GM19452 (cell line): ENCODE measurements around the gene NPIPA1.
"Not testable (repeated sequence)": the region's sequence is repeated elsewhere in the genome, so short reads cannot be mapped to it uniquely, and the experiment has no call there.

Experiments used
- ATAC-seq: cut with Tn5 transposase; IDR thresholded peaks from one replicate; pipeline ENCODE4 v1.9.1; 2021; ENCODE audit not compliant: unreplicated experiment

NPIPA1 gene

DNA sequence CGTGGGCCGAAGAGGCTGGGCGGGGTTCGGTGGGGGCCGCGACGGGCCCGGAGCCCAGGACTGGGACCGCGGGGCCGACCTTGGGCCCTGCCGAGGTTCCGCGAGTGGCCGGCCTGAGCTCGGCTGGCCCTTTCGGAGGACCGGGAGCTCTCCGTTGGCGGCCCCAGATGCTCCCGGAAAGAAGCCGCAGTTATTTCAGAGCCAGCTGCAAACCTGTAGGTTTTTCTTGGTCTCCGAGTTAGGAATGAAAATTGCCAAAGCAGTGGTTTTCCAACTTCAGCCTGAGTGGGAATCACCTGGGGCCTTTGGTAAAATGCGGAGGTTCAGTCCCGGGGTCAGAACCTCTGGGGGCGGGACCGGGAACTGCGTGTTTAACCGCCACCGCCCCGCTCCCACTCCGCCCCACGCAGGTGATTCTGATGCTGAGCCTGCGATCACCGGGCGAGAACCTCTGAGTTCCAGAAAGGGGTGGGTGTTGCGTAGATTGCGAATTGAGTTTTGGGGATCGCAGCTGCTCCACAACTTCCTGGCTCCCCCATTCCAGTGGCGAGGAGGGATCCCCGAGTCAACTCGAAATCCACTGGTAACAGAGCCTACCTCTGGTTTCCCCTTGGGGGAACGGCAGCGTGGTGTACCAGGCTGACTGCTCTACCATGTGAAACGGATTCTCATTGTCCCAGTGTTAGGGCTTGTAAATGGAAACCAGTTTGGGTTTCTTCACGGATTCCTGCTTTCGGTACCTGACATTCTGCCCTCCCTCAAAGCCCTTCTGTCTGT lies 38.4 kb downstream of the NPIPA1 start:
- not testable (repeated sequence) for ATAC-seq

DNA sequence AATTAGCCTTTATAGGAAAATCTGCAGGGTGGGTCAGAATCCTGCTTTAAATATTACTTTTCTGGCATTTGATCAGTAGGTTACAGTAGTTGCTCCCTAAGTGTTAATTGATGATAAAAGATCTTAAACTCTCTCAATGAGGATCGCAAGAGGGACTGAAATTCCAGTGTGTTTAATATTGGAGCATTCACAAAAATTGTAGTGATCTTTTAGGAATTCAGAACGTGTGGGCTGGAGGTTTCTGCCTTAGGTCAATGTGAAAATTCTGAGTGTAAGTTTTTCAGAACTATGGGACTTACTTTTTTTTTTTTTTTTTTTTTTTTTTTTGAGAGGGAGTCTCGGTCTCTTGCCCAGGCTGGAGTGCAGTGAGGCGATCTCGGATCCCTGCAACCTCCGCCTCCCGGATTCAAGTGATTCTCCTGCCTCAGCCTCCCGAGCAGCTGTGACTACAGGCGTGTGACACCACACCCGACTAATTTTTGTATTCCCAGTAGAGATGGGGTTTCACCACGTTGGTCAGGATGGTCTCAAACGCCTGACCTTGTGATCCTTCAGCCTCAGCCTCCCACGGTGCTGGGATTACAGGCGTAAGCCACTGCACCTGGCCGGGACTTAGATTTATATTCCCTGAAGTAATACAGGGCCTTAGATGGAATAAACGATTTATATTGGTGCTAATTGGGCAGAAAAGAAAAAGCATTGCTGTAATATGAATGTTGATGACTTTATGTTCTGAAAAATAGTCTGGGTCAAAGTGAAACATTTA lies 39.9 kb downstream of the NPIPA1 start:
- not testable (repeated sequence) for ATAC-seq

DNA sequence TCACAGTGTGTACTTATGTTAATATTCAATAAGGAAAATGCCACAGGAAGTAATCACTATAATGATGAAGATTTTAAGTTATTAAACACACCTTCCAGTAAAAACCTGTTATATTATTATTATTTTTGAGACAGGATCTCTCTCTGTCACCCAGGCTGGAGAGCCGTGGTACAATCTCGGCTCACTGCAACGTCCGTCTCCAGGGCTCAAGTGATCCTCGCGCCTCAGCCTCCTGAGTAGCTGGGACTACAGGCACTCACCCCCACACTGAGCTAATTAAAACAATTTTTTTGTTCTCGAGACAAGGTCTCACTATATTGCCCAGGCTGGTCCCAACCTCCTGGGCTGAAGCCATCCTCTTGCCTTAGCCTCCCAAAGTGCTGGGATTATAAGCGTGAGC lies 41.0 kb downstream of the NPIPA1 start:
- ATAC-seq: not testable (repeated sequence)

DNA sequence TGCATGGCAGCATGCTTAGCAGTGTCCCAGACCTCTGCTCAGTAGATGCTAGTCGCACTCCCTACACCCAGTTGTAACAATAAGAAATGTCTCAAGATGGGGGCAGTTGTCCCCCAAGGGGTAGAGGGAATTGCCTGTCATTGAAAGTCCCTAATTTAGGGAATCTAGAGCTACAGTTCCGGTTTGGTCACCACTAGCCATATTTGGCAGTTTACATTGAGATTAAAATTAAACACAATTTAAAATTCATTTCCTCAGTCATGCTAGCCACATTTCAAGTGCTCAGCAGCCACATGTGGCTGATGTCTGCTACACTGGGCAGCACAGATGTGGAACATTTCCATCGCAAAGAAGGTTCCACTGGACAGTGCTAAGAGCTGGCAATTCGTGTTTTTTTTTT lies 41.7 kb downstream of the NPIPA1 start:
- not testable (repeated sequence) for ATAC-seq

DNA sequence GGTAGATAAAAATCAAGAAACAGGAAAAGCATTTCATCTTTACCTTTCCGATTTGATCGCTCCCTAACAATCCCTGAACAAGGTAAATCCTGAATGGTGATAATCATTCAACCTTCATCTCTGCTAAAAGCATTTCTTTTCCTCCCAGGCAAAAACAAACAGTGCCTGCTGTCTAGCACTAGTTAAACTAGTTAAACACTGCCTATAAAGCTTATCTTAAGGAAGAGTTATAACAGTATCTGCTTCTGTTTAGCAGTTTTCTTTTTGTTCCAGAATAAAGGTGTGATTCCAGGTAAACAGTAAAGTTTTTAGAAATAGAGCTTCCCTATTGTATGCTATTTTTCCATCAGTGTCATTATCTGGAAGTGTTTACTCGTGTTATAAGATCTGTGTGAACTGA lies 44.0 kb downstream of the NPIPA1 start:
- not testable (repeated sequence) for ATAC-seq

DNA sequence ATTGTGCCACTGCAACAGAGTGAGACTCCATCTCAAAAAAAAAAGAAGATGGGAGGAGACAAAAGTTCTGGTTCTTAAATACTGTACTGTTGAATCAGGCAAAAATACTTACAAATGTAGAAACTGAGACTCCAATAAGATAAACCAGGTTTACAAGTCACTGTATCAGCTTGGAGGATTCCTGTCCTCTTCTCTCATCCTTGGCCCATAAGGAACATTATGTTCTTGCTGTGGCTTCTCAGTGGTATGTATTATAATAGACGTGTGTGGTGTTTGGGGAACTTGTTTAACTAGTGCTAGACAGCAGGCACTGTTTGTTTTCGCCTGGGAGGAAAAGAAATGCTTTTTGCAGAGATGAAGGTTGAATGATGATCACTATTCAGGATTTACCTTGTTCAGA lies 45.3 kb downstream of the NPIPA1 start:
- not testable (repeated sequence) for ATAC-seq

DNA sequence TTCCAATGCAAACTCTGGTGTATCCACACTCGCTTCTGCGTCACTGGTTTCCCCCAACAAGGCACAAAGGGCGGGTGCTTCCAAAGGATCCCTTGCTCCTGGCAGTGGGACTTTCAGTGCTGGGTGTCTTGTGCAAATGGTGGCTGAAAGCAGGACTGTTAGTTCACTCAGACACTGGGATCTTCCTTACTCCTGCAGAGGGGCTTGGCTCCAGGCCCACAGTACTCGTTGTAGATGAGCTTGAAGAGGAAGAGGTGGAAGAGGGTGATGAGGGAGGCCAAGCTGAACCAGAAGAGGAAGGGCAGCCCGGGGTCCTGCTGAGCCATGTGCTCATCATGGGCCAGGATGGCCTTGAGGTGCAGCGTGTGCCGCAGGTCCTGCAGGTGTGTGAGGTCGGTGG lies 50.8 kb downstream of the NPIPA1 start:
- not testable (repeated sequence) for ATAC-seq

DNA sequence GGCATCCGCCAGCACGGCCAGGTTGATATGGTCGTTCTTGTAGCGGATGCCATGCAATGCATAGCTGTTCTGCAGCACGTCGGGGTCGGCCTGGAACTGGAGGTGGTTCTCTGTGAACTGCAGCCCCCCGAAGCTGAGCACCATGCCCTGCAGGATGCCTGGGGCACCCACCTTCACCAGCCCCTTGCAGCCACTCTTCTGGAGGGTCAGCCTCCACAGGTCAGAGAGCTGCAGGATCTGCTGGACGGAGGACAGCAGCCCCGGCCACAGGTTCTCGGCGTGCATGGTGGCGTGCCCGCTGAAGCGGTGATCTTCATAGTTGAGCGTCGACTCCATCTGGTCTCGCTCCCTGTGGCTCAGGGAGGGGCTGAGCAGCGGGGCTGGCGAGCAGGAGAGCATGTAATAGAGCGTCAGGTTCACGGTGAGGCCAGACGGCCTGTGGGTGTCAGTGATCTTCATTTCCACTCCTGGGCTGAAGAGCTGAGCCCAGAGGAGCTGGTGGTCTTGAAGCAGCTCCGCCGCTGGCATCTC lies 51.5 kb downstream of the NPIPA1 start:
- not testable (repeated sequence) for ATAC-seq

DNA sequence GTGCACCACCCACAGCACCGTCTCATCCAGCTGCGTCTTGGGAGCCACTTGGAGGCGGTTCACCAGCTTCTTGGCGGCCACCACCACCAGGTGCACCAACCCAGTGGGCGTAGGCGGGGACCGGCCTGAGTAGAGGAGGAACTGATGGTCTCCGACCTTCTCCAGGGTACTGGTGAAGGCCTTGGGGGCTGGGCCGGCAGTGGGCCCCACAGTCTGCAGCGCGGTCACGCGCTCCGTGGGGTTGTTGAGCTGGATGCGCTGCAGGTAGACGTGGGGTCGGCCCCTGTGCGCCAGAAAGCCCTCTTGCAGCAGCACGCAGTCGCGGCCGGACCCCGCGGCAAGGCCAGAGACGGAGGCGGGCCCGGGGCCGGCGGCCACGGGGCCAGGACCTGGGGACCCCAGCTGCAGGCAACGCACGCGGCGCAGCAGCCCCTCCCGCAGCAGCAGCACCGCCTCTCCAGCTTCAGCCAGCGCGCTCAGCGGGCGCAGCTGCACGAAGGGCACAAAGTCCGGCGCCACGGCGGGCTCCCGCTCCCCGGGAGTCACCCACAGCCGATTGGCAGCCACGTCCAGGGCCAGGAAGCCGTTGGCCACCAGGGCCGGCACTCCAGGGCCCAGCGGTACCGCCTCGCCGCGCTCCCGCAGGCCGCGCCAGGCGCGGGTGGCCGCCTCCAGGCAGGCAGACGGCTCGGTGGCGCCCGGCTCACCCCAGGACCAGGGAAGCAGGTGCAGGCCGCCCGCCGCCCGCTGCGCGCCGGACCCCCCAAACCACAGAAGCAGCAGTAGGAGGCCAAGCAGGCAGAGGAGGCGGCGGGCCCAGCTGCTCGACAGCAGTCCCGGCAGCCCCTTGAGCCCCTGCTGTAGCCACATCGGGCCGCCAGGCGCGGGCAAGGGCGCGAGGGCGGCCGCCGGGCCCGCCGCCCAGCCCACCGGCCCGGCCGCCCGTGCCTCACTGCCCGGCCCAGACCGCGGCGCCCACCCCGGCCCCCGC lies 52.3 kb downstream of the NPIPA1 start:
- not testable (repeated sequence) for ATAC-seq

DNA sequence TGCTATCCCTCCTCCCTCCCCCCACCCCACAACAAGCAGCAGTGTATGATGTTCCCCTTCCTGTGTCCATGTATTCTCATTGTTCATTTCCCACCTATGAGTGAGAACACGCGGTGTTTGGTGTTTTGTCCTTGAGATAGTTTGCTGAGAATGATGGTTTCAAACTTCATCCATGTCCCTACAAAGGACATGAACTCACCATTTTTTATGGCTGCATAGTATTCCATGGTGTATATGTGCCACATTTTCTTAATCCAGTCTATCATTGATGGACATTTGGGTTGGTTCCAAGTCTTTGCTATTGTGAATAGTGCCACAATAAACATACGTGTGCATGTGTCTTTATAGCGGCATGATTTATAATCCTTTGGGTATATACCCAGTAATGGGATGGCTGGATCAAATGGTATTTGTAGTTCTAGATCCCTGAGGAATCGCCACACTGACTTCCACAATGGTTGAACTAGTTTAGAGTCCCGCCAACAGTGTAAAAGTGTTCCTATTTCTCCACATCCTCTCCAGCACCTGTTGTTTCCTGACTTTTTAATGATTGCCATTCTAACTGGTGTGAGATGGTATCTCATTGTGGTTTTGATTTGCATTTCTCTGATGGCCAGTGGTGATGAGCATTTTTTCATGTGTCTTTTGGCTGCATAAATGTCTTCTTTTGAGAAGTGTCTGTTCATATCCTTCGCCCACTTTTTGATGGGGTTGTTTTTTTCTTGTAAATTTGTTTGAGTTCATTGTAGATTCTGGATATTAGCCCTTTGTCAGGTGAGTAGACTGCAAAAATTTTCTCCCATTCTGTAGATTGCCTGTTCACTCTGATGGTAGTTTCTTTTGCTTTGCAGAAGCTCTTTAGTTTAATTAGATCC lies 56.3 kb downstream of the NPIPA1 start:
- ATAC-seq: not testable (repeated sequence)

DNA sequence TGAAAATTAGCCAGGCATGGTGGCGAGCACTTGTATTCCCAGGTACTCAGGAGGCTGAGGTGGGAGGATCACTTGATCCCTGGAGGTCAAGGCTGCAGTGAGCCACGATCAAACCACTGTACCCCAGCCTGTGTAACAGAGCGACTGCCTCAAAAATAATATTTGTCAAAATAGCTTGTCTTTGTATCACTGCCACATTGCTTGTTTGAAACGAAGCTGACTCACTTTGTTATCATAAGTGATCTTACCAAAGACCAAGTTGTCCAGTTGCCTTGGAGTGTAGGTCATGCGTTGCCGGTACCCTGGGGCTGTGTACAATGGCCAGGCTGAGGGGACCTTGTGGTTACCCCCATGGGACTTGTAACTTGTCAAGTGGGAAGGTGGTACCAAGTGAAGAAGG lies 59.5 kb downstream of the NPIPA1 start:
- not testable (repeated sequence) for ATAC-seq

DNA sequence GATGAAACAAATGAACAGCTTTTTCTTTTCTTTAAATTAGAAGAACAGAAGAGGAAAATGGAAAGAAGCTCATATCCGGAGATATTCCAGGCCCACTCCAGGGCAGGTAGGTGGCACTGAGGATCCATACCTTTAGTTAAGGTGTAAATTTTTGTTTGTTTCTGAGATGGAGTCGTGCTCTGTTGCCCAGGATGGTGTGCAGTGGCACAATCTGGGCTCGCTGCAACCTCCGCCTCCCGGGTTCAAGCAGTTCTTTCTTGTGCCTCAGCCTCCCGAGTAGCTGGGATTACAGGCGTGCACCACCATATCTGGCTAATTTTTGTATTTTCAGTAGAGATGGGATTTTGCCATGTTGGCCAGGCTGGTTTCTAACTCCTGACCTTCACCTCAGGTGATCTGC lies 61.1 kb downstream of the NPIPA1 start:
- ATAC-seq: not testable (repeated sequence)

DNA sequence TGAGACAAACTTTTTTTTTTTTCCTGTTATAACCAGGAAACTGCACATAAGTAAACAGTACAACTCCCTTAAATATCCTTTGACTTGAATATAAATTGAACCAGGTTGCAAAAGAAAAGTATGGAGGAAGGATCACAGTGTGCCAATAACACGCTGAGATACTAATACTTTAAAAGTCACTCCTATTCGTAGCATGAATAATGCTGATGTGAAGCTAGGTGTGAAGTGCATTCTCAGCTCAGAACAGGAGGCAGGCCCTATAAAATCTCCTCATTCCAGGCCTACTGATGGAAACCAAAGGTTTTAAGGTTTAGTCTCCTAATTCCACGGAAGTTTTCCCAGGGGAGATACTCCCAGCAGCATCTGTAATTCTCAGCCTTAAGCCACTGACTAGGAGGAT lies 62.6 kb downstream of the NPIPA1 start:
- ATAC-seq: not testable (repeated sequence)
